HG02970 (cell line): ENCODE results near the gene GRM1.

Source experiments
- ATAC-seq: cut with Tn5 transposase; IDR thresholded peaks from one replicate; pipeline ENCODE4 v1.9.1; 2021; ENCODE audit warnings: mild to moderate bottlenecking, moderate library complexity, moderate number of reproducible peaks; ENCODE audit not compliant: unreplicated experiment, low FRiP score

Gene GRM1

GRCh38 chr6:146028851-146029572 lies at the start of gene GRM1:
Gene GRM1, plus strand, starts transcription at chr6:146029062. Its CDS starts 456 bp downstream, at chr6:146029518.
- ATAC-seq: no peak

- no peak for ATAC-seq
These were observed 19.5 kb upstream of the GRM1 start for GRCh38 chr6:146009338-146009737.

GRCh38 chr6:146014233-146014632 lies 14.6 kb upstream of the GRM1 start:
- ATAC-seq: no peak

GRCh38 chr6:146017672-146018071 lies 11.2 kb upstream of the GRM1 start:
- ATAC-seq: no peak

- no peak for ATAC-seq
These were observed 2.0 kb upstream of the GRM1 start for GRCh38 chr6:146026873-146027272.

GRCh38 chr6:146027586-146028251 lies 1.1 kb upstream of the GRM1 start:
- no peak for ATAC-seq

GRCh38 chr6:146028252-146028795 lies 538 bp upstream of the GRM1 start:
- ATAC-seq: peak; percentile 55

- no peak for ATAC-seq
These were observed 817 bp downstream of the GRM1 start for GRCh38 chr6:146029573-146030184.

GRCh38 chr6:146032387-146032786 lies 3.5 kb downstream of the GRM1 start:
- no peak for ATAC-seq

- ATAC-seq: no peak
These were observed 11.5 kb downstream of the GRM1 start for GRCh38 chr6:146040360-146040759.

- ATAC-seq: no peak
These were observed 12.4 kb downstream of the GRM1 start for GRCh38 chr6:146041282-146041681.

- no peak for ATAC-seq
These were observed 18.5 kb downstream of the GRM1 start for GRCh38 chr6:146047371-146047770.

GRCh38 chr6:146050168-146050567 lies 21.3 kb downstream of the GRM1 start:
- ATAC-seq: no peak

- ATAC-seq: no peak
These were observed 27.6 kb downstream of the GRM1 start for GRCh38 chr6:146056506-146056905.

- no peak for ATAC-seq
These were observed 36.8 kb downstream of the GRM1 start for GRCh38 chr6:146065690-146066089.

GRCh38 chr6:146066506-146066905 lies 37.6 kb downstream of the GRM1 start:
- ATAC-seq: no peak

- ATAC-seq: no peak
These were observed 42.9 kb downstream of the GRM1 start for GRCh38 chr6:146071781-146072180.

GRCh38 chr6:146077992-146078391 lies 49.1 kb downstream of the GRM1 start:
- no peak for ATAC-seq

- ATAC-seq: no peak
These were observed 58.5 kb downstream of the GRM1 start for GRCh38 chr6:146087386-146087785.

- no peak for ATAC-seq
These were observed 61.6 kb downstream of the GRM1 start for GRCh38 chr6:146090474-146090873.

- no peak for ATAC-seq
These were observed 64.3 kb downstream of the GRM1 start for GRCh38 chr6:146092961-146093686.
